ENCODE measurements around the gene KLHL29. TPM values are rescaled to one million over a fixed set of nuclear protein-coding genes. Genes with fewer than 3 reads are reported as not detected.

Gene KLHL29
- total RNA-seq, 1 donor from 2014 or later: 23.6 TPM

GRCh38 chr2:23491591-23492336 lies 106.8 kb downstream of the KLHL29 start:
- no peak for DNase-seq (ENCODE audit: low spot score)

- DNase-seq (ENCODE audit: low spot score): no peak
Observed at GRCh38 chr2:23492337-23492675, 107.3 kb downstream of the KLHL29 start.

GRCh38 chr2:23492921-23493320 lies 107.9 kb downstream of the KLHL29 start:
- no peak for DNase-seq (ENCODE audit: low spot score)

- no peak for DNase-seq (ENCODE audit: low spot score)
Observed at GRCh38 chr2:23493846-23494245, 108.9 kb downstream of the KLHL29 start.

GRCh38 chr2:23494286-23494685 lies 109.3 kb downstream of the KLHL29 start:
- no peak for DNase-seq (ENCODE audit: low spot score)

GRCh38 chr2:23495661-23496114 lies 110.7 kb downstream of the KLHL29 start:
- DNase-seq (ENCODE audit: low spot score): no peak

GRCh38 chr2:23496456-23496855 lies 111.5 kb downstream of the KLHL29 start:
- DNase-seq (ENCODE audit: low spot score): no peak

GRCh38 chr2:23497063-23497462 lies 112.1 kb downstream of the KLHL29 start:
- DNase-seq (ENCODE audit: low spot score): no peak

GRCh38 chr2:23497536-23497935 lies 112.6 kb downstream of the KLHL29 start:
- DNase-seq (ENCODE audit: low spot score): no peak

- DNase-seq (ENCODE audit: low spot score): no peak
Observed at GRCh38 chr2:23498943-23499342, 114.0 kb downstream of the KLHL29 start.

- no peak for DNase-seq (ENCODE audit: low spot score)
Observed at GRCh38 chr2:23499439-23499838, 114.5 kb downstream of the KLHL29 start.

GRCh38 chr2:23500836-23501235 lies 115.9 kb downstream of the KLHL29 start:
- no peak for DNase-seq (ENCODE audit: low spot score)

- no peak for DNase-seq (ENCODE audit: low spot score)
Observed at GRCh38 chr2:23502096-23502495, 117.1 kb downstream of the KLHL29 start.

- no peak for DNase-seq (ENCODE audit: low spot score)
Observed at GRCh38 chr2:23503097-23503496, 118.1 kb downstream of the KLHL29 start.

GRCh38 chr2:23503682-23504081 lies 118.7 kb downstream of the KLHL29 start:
- DNase-seq (ENCODE audit: low spot score): no peak

GRCh38 chr2:23504591-23504990 lies 119.6 kb downstream of the KLHL29 start:
- DNase-seq (ENCODE audit: low spot score): no peak

- DNase-seq (ENCODE audit: low spot score): no peak
Observed at GRCh38 chr2:23505218-23505983, 120.4 kb downstream of the KLHL29 start.

- DNase-seq (ENCODE audit: low spot score): no peak
Observed at GRCh38 chr2:23505984-23506380, 121.0 kb downstream of the KLHL29 start.

GRCh38 chr2:23506531-23507266 lies 121.7 kb downstream of the KLHL29 start:
- DNase-seq (ENCODE audit: low spot score): no peak

- no peak for DNase-seq (ENCODE audit: low spot score)
Observed at GRCh38 chr2:23507267-23508065, 122.5 kb downstream of the KLHL29 start.

GRCh38 chr2:23508066-23508390 lies 123.0 kb downstream of the KLHL29 start:
- DNase-seq (ENCODE audit: low spot score): no peak
